ENCODE measurements around the gene BCL11A. TPM values are rescaled to one million over a fixed set of nuclear protein-coding genes. Genes with fewer than 3 reads are reported as not detected.

Gene BCL11A
- total and polyA plus RNA-seq, 2 of the 13 experiments (the other 11 are each of a cell fraction or from before 2014, with no cell fraction given) = not detected

DNA sequence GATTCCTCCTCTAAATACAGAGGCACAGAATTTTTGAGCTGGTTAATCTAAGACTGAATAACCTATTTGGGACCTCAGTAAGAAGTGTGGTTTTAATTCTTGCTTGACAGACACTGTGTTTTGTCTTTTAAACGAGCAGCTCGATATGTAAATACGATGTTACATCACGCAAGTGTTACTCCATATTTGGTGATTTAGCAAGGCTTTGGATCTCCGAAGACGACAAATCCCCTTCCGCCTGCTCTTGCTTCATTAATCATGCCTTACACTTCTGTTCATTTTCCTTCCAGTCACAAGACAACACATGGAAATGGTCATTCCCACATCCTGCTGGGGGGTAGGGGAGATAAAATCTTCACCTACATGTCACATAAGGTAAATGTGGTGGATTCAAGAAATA lies 9.4 kb downstream of the BCL11A start:
- ChIA-PET POLR2A (no interaction called here), CTCF (ENCODE audit: low intra/inter-chr PET ratio, low total read pairs) (no interaction called here)
- no peak for TF ChIP-seq ZNF282 (IDR thresholded peaks at IDR 0.05; ENCODE audit: partially characterized antibody)
- TF ChIP-seq FOXP1 (IDR thresholded peaks at IDR 0.05) = no peak
- TF ChIP-seq FOXP1 (CRISPR knock-in tag; IDR thresholded peaks at IDR 0.05) = no peak
- TF ChIP-seq, protein P1, sequence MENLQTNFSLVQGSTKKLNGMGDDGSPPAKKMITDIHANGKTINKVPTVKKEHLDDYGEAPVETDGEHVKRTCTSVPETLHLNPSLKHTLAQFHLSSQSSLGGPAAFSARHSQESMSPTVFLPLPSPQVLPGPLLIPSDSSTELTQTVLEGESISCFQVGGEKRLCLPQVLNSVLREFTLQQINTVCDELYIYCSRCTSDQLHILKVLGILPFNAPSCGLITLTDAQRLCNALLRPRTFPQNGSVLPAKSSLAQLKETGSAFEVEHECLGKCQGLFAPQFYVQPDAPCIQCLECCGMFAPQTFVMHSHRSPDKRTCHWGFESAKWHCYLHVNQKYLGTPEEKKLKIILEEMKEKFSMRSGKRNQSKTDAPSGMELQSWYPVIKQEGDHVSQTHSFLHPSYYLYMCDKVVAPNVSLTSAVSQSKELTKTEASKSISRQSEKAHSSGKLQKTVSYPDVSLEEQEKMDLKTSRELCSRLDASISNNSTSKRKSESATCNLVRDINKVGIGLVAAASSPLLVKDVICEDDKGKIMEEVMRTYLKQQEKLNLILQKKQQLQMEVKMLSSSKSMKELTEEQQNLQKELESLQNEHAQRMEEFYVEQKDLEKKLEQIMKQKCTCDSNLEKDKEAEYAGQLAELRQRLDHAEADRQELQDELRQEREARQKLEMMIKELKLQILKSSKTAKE (CRISPR knock-in tag; IDR thresholded peaks at IDR 0.05; ENCODE audit: borderline replicate concordance) = no peak
- TF ChIP-seq ZNF781 (CRISPR knock-in tag; IDR thresholded peaks at IDR 0.05; ENCODE audit: borderline replicate concordance, not compliant biosample characterization) = no peak
- TF ChIP-seq RAD21 (CRISPR knock-in tag; IDR thresholded peaks at IDR 0.05) = no peak
- no peak for TF ChIP-seq TOPORS (CRISPR knock-in tag; IDR thresholded peaks at IDR 0.05)
- TF ChIP-seq, protein P2, sequence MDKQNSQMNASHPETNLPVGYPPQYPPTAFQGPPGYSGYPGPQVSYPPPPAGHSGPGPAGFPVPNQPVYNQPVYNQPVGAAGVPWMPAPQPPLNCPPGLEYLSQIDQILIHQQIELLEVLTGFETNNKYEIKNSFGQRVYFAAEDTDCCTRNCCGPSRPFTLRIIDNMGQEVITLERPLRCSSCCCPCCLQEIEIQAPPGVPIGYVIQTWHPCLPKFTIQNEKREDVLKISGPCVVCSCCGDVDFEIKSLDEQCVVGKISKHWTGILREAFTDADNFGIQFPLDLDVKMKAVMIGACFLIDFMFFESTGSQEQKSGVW (CRISPR knock-in tag; IDR thresholded peaks at IDR 0.05; ENCODE audit: borderline replicate concordance) = no peak
- TF ChIP-seq, protein P3, sequence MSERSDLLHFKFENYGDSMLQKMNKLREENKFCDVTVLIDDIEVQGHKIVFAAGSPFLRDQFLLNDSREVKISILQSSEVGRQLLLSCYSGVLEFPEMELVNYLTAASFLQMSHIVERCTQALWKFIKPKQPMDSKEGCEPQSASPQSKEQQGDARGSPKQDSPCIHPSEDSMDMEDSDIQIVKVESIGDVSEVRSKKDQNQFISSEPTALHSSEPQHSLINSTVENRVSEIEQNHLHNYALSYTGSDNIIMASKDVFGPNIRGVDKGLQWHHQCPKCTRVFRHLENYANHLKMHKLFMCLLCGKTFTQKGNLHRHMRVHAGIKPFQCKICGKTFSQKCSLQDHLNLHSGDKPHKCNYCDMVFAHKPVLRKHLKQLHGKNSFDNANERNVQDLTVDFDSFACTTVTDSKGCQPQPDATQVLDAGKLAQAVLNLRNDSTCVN (CRISPR knock-in tag; IDR thresholded peaks at IDR 0.05; ENCODE audit: borderline replicate concordance) = no peak
- TF ChIP-seq ZNF782 (CRISPR knock-in tag; IDR thresholded peaks at IDR 0.05; ENCODE audit: borderline replicate concordance) = no peak
- no peak for TF ChIP-seq ARID2 (CRISPR knock-in tag; IDR thresholded peaks at IDR 0.05; ENCODE audit: borderline replicate concordance)
- TF ChIP-seq PITX1 (CRISPR knock-in tag; IDR thresholded peaks at IDR 0.05) = no peak
- TF ChIP-seq SKI (IDR thresholded peaks at IDR 0.05; ENCODE audit: partially characterized antibody) = no peak
- TF ChIP-seq NCOR1 (IDR thresholded peaks at IDR 0.05; ENCODE audit: borderline replicate concordance, low read length) = no peak
- TF ChIP-seq, protein P4, sequence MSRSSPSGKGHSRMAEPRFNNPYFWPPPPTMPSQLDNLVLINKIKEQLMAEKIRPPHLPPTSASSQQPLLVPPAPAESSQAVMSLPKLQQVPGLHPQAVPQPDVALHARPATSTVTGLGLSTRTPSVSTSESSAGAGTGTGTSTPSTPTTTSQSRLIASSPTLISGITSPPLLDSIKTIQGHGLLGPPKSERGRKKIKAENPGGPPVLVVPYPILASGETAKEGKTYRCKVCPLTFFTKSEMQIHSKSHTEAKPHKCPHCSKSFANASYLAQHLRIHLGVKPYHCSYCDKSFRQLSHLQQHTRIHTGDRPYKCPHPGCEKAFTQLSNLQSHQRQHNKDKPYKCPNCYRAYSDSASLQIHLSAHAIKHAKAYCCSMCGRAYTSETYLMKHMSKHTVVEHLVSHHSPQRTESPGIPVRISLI (CRISPR knock-in tag; IDR thresholded peaks at IDR 0.05; ENCODE audit: borderline replicate concordance) = no peak
- TF ChIP-seq ZNF746 (CRISPR knock-in tag; IDR thresholded peaks at IDR 0.05) = no peak
- TF ChIP-seq, protein P5, sequence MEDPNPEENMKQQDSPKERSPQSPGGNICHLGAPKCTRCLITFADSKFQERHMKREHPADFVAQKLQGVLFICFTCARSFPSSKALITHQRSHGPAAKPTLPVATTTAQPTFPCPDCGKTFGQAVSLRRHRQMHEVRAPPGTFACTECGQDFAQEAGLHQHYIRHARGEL (CRISPR knock-in tag; IDR thresholded peaks at IDR 0.05) = no peak
- no peak for TF ChIP-seq GFI1 (CRISPR knock-in tag; IDR thresholded peaks at IDR 0.05; ENCODE audit: borderline replicate concordance)
- no peak for TF ChIP-seq ZNF549 (CRISPR knock-in tag; IDR thresholded peaks at IDR 0.05)
- TF ChIP-seq KLF11 (CRISPR knock-in tag; IDR thresholded peaks at IDR 0.05) = no peak
- TF ChIP-seq ZFP36 (IDR thresholded peaks at IDR 0.05; ENCODE audit: borderline replicate concordance, low read depth, low read length, partially characterized antibody) = no peak
- no peak overlapping the region for H3K9ac ChIP-seq (ENCODE audit: insufficient read depth, low read depth, low read length)
- no TSS peak for BruUV-seq (replicated peaks)
- H3K4me3 ChIP-seq (replicated peaks in 1 of 3; ENCODE audit: insufficient read depth in 1 of 3, low read depth in 2 of 3, low read length in 3 of 3) = no peak overlapping the region
- no peak overlapping the region for H3K4me2 ChIP-seq (ENCODE audit: low read depth, low read length)
- H3K9me3 ChIP-seq (ENCODE audit: low read length) = no peaks in the 10 kb centered on the region
- DNase-seq (ENCODE audit: low spot score) (no peak), FAIRE-seq (no peak), ATAC-seq (no peak)
- WGBS (ENCODE audit: low lambda C conversion rate) = 67% methylated on average over 7 of the region's 7 CpGs
- no peak overlapping the region for H2AFZ ChIP-seq (ENCODE audit: low read length)
- H3K79me2 ChIP-seq (ENCODE audit: insufficient read depth, low read length) = no peaks in the 10 kb centered on the region
- H3K36me3 ChIP-seq (replicated peaks in 1 of 2; ENCODE audit: control insufficient read depth in 1 of 2, insufficient read depth in 2 of 2, low read length in 2 of 2) = no peaks in the 10 kb centered on the region
- H3K27me3 ChIP-seq (ENCODE audit: control insufficient read depth in 1 of 2, insufficient read depth in 2 of 2, low read length in 2 of 2) = peaks cover 0 to 41% of the 10 kb centered on the region in 2 experiments; a peak in 3 of 5 replicates
- no peak overlapping the region for H3K27ac ChIP-seq (ENCODE audit: extremely low read length, insufficient read depth, low read length)
- H4K20me1 ChIP-seq (ENCODE audit: insufficient read depth, low read length) = no peaks in the 10 kb centered on the region
- no peaks in the 10 kb centered on the region for H3K4me1 ChIP-seq (ENCODE audit: insufficient read depth, low read length)
- intact Hi-C loops (cut with micrococcal nuclease; ENCODE audit: unreplicated experiment) = no loop called here
- in situ Hi-C loops (cut with HindIII; ENCODE audit: extremely low pct_ligation_motif_present, low pct_unique_long_range_greater_than_20kb) = no loop called here

Data from HepG2 (cell line).